Lung (tissue), 12 donors: Measurements from ENCODE around the gene ANGPTL1. TPM values are rescaled to one million over a fixed set of nuclear protein-coding genes. Genes with fewer than 3 reads are reported as not detected.

Experiments
- ATAC-seq: fragments of 200-7000 bp; cut with Tn5 transposase; one replicate; pipeline ENCODE4 v1.9.1; 2020; ENCODE audit warnings: moderate number of reproducible peaks; ENCODE audit not compliant: insufficient read depth, low FRiP score
- DNase-seq, 3 donors: peaks; one replicate each; pipeline ENCODE4 v3.0.0-alpha.2; 2013 to 2017
- H3K27ac ChIP-seq, 2 donors: one replicate each; pipeline ENCODE4 v1.5.1; 2013; ENCODE audit warnings: mild to moderate bottlenecking in 2 of 2, moderate library complexity in 2 of 2, control low read depth in 1 of 2, inconsistent platforms in 1 of 2, low read depth in 1 of 2, low read length in 1 of 2
- H3K27me3 ChIP-seq, 3 donors: one replicate each; pipeline ENCODE4 v1.5.1; 2013; ENCODE audit warnings: low read length in 2 of 3; ENCODE audit not compliant: control insufficient read depth in 3 of 3, insufficient read depth in 3 of 3
- H3K36me3 ChIP-seq, 4 donors: one replicate each; pipeline ENCODE4 v1.5.1; 2013; ENCODE audit warnings: low read length in 4 of 4, mild to moderate bottlenecking in 1 of 4, moderate library complexity in 1 of 4; ENCODE audit not compliant: control insufficient read depth in 4 of 4, insufficient read depth in 4 of 4
- H3K4me1 ChIP-seq, 5 donors: one replicate each; pipeline ENCODE4 v1.5.1; 2013; ENCODE audit warnings: low read length in 5 of 5, mild to moderate bottlenecking in 2 of 5, moderate library complexity in 1 of 5; ENCODE audit not compliant: control insufficient read depth in 5 of 5, insufficient read depth in 5 of 5
- H3K4me3 ChIP-seq: one replicate; pipeline ENCODE4 v1.5.1; 2013; ENCODE audit warnings: mild to moderate bottlenecking, control low read depth, moderate library complexity
- H3K9ac ChIP-seq, 2 donors: one replicate each; pipeline ENCODE4 v1.5.1; 2013; ENCODE audit warnings: low read length in 2 of 2, control low read depth in 1 of 2; ENCODE audit not compliant: insufficient read depth in 1 of 2
- H3K9me3 ChIP-seq, 4 donors: one replicate each; pipeline ENCODE4 v1.5.1; 2013; ENCODE audit warnings: low read length in 3 of 4, mild to moderate bottlenecking in 1 of 4, moderate library complexity in 1 of 4; ENCODE audit not compliant: control insufficient read depth in 4 of 4, insufficient read depth in 3 of 4
- CTCF ChIP-seq: IDR thresholded peaks from 2 replicates; pipeline ENCODE4 v1.5.1; 2012; ENCODE audit warnings: mild to moderate bottlenecking; ENCODE audit errors: control extremely low read depth, extremely low read depth
- WGBS, 2 donors: extraction: QIAGEN DNeasy Blood & Tissue Kit; methylation state at CpG; one replicate each; pipeline ENCODE4 v1.1.7; 2013; 5-methylcytosine and 5-hydroxymethylcytosine counted together
- polyA plus RNA-seq, 2 donors: library from polyadenylated mRNA; stranded (reverse); fragments of 200-250 nt; gene quantifications; one replicate each; pipeline ENCODE4 v1.2.1, GENCODE V29; 2013
- total RNA-seq, 2 donors: library from RNA; depleted of rRNA in 1 of 2; stranded (reverse); fragments of >200 nt in 1 of 2; gene quantifications; one replicate each; pipeline ENCODE4 v1.2.1, GENCODE V29; 2014 to 2021
- donor health status: control.
- donor health status: control.
- donor health status: Bipolar disorder and iron deficiency.
- donor health status: healthy.
- donor health status: DM: yes; HTN: yes; CAD: no.

The ANGPTL1 gene
- total and polyA plus RNA-seq, 4 donors, result 2.6 to 24.3 (median 14.0) TPM

GRCh38 chr1:178918308-178918707 lies 47.4 kb upstream of the ANGPTL1 start:
- no peak overlapping the region for H3K27ac ChIP-seq
- peaks cover 0 to 5% (median 1%) of the 10 kb centered on the region in 4 donors for H3K36me3 ChIP-seq
- no peak for TF ChIP-seq CTCF
- no peak overlapping the region for H3K9ac ChIP-seq
- H3K9me3 ChIP-seq, result no peaks in the 10 kb centered on the region
- DNase-seq, result peak in 2 of 3 donors; percentile 60
- no peaks in the 10 kb centered on the region for H3K27me3 ChIP-seq
- peaks cover 0 to 17% (median 3%) of the 10 kb centered on the region in 5 donors for H3K4me1 ChIP-seq
- WGBS, 2 donors, result 78 to 85% methylated on average over 6 of the region's 6 CpGs
- H3K4me3 ChIP-seq, result no peak overlapping the region
- no peak for ATAC-seq

- H3K9ac ChIP-seq, result no peak overlapping the region
- DNase-seq (no peak), ATAC-seq (no peak)
- H3K9me3 ChIP-seq, result no peaks in the 10 kb centered on the region
- TF ChIP-seq CTCF, result no peak
- H3K27ac ChIP-seq, result no peak overlapping the region
- no peaks in the 10 kb centered on the region for H3K27me3 ChIP-seq
- 85 to 89% methylated on average over 5 of the region's 5 CpGs for WGBS, 2 donors
- H3K4me3 ChIP-seq, result no peak overlapping the region
- H3K4me1 ChIP-seq, result peaks cover 0 to 17% (median 3%) of the 10 kb centered on the region in 5 donors
- peaks cover 0 to 5% (median 1%) of the 10 kb centered on the region in 4 donors for H3K36me3 ChIP-seq
Observed at GRCh38 chr1:178916448-178917174, 45.7 kb upstream of the ANGPTL1 start.

- TF ChIP-seq CTCF, result no peak
- H3K4me3 ChIP-seq, result no peak overlapping the region
- ATAC-seq (no peak), DNase-seq (no peak)
- 94 to 100% methylated on average over 2 of the region's 2 CpGs for WGBS, 2 donors
- no peak overlapping the region for H3K9ac ChIP-seq
- H3K27ac ChIP-seq, result no peak overlapping the region
- no peaks in the 10 kb centered on the region for H3K27me3 ChIP-seq
- H3K36me3 ChIP-seq, result peaks cover 0 to 5% (median 1%) of the 10 kb centered on the region in 4 donors
- no peaks in the 10 kb centered on the region for H3K9me3 ChIP-seq
- peaks cover 0 to under 1% (median 0%) of the 10 kb centered on the region in 5 donors for H3K4me1 ChIP-seq
Observed at GRCh38 chr1:178912597-178912996, 41.7 kb upstream of the ANGPTL1 start.

GRCh38 chr1:178910023-178910422 lies 39.1 kb upstream of the ANGPTL1 start:
- Histone ChIP-seq H3K9me3 (no peaks in the 10 kb centered on the region), H3K4me3 (no peak overlapping the region), H3K9ac (no peak overlapping the region), H3K27me3 (no peaks in the 10 kb centered on the region), H3K4me1 (no peaks in the 10 kb centered on the region), H3K36me3 (peaks cover 0 to 3% (median 2%) of the 10 kb centered on the region in 4 donors), H3K27ac (no peak overlapping the region)
- WGBS, 2 donors, result 91 to 92% methylated on average over 1 of the region's 1 CpG
- DNase-seq (no peak), ATAC-seq (no peak)
- TF ChIP-seq CTCF, result no peak
